ENCODE data around the gene ITGA11.

GRCh38 chr15:68284616-68285258, 147.2 kb downstream of the ITGA11 start:
- TF ChIP-seq CTCF (IDR thresholded peaks at IDR 0.05) (no peak), EZH2 (IDR thresholded peaks at IDR 0.05; ENCODE audit: borderline replicate concordance, insufficient read depth, low read depth, low read length, poor library complexity, severe bottlenecking) (no peak)
